AG04449 (cell line): ENCODE measurements around the gene DENND6B.

Experiments used
- CTCF ChIA-PET: fragments of 350-600 bp; formaldehyde crosslinking; extraction: SDS; loops from one replicate; lab custom pipeline; 2021; ENCODE audit warnings: antibody characterized with exemption; lab: Yijun Ruan, JAX
- POLR2A ChIA-PET: fragments of 400-600, 350-600 bp; formaldehyde crosslinking; extraction: SDS; loops from one replicate; lab custom pipeline; 2020; ENCODE audit warnings: antibody characterized with exemption, inconsistent platforms; lab: Yijun Ruan, JAX
- DNase-seq: peaks from one replicate; pipeline ENCODE4 v3.0.0-alpha.2; 2010; ENCODE audit warnings: low read depth, low spot score
- H3K4me3 ChIP-seq: 2 replicates; pipeline ENCODE4 v1.5.1; 2011; ENCODE audit warnings: low read depth, mild to moderate bottlenecking, control low read depth, low read length
- TF ChIP-seq, protein P1 (sequence below): IDR thresholded peaks from one replicate; pipeline ENCODE4 v1.5.1; 2011; ENCODE audit warnings: mild to moderate bottlenecking, moderate library complexity, low read length, control low read depth, inconsistent platforms; ENCODE audit not compliant: insufficient read depth; ENCODE audit errors: missing control alignments

Gene DENND6B

DNA sequence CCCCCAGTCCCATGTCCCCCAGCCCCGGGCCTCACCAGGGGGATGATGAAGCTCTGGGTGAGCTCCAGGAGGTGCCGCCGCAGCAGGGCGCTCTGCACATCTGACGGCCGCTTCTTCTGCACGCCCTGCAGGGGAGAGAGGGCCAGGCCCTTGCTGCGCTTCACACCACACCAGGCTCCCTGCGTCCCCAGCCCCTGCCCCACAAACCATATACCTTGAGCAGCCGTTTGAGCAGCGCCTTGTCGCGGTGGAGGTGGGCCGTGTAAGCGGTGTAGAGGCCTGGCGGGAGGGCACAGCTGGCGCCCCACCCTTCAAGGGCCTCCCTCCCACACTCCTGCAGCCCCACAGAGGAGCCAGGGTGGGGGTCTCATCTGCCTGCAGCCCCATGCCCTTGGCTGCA lies 13.2 kb downstream of the DENND6B start:
- TF ChIP-seq, protein P1, sequence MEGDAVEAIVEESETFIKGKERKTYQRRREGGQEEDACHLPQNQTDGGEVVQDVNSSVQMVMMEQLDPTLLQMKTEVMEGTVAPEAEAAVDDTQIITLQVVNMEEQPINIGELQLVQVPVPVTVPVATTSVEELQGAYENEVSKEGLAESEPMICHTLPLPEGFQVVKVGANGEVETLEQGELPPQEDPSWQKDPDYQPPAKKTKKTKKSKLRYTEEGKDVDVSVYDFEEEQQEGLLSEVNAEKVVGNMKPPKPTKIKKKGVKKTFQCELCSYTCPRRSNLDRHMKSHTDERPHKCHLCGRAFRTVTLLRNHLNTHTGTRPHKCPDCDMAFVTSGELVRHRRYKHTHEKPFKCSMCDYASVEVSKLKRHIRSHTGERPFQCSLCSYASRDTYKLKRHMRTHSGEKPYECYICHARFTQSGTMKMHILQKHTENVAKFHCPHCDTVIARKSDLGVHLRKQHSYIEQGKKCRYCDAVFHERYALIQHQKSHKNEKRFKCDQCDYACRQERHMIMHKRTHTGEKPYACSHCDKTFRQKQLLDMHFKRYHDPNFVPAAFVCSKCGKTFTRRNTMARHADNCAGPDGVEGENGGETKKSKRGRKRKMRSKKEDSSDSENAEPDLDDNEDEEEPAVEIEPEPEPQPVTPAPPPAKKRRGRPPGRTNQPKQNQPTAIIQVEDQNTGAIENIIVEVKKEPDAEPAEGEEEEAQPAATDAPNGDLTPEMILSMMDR, result no peak
- no peak overlapping the region for H3K4me3 ChIP-seq
- ChIA-PET CTCF (interaction anchor here (1.4 kb wide), 1 partner anchor 13 kb away, joined by 3 read pairs; the partner anchor contains the start of gene DENND6B), POLR2A (no interaction called here)
- no peak for DNase-seq

DNA sequence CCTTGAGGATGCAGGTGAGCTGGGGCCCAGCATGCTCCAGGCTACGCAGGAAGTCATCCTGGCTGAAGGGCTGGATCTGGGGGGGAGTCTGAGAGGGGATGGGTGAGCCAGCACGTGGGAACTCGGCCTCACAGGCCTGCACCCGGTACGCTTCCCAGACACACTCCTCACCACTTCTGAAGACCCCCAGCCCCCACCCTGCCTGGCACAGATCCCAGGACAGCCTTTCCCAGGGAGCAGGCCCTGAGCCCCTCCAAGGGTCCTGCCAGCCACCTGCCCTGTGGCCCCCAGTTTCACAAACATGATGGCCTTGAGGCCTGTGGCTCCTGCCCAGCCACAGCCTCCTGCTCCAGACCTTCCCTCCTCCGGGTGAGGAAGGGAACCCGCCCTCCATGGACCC lies 13.8 kb downstream of the DENND6B start:
- no peak overlapping the region for H3K4me3 ChIP-seq
- TF ChIP-seq, protein P1, result no peak
- ChIA-PET CTCF (no interaction called here), POLR2A (no interaction called here)
- DNase-seq, result no peak

DNA sequence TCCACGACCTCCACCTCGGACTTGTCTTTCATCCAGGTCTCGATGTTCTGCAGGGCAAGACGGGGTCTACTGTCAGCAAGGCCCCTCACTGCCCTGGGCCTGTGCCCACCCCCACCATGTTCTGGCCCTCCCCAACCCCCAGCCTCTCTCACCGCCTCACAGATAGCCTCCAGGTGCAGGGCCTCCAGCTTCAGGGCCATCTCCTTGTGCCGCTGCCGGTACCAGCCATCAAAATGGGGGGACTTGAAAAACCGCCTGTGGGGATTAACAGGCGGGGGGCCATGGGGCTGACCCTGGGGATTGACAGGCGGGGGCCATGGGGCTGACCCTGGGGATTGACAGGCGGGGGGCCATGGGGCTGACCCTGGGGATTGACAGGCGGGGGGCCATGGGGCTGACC lies 14.4 kb downstream of the DENND6B start:
- TF ChIP-seq, protein P1, result no peak
- ChIA-PET POLR2A (no interaction called here), CTCF (interaction anchor here (1.0 kb wide), 1 partner anchor 14 kb away, joined by 3 read pairs; no protein-coding TSS in a partner anchor)
- no peak overlapping the region for H3K4me3 ChIP-seq
- no peak for DNase-seq

DNA sequence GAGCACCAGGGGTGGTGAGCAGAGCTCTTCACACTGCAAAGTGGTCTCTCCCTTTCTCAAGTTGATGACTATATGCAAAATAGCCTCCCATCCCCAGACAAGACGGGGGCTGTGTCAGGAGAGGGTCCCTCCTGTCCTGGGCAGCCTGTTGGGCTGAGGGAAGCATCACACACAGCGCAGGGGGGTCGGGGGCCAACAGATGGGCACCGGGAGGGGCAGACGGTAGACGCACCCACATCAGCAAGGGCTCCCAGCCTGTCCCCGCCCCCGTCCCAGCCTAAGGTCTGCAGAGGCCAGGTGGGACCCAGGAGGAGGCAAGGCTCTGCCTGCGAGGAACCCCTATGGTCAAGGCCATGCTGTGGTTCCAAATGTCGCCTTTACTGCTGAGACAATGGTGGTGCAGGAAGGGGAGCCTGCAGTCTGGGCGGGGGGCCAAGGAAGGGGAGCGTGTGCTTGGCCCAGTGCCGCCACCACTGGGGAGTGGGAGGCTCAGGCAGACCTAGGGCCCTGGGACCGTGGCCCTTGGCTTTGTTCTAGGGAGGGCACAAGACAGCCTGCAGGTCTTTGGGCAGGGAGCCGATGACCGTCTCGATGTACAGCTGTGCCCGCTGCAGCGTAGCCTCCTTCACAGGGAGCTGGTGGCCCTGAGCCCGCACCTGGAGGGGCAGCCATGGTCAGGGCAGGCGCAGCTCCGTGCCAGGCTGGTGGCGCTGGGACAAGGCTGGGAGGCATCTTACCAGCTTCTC lies 15.0 kb downstream of the DENND6B start:
- CTCF ChIA-PET, result interaction anchor here (1.0 kb wide), 1 partner anchor 15 kb away, joined by 3 read pairs; no protein-coding TSS in a partner anchor

DNA sequence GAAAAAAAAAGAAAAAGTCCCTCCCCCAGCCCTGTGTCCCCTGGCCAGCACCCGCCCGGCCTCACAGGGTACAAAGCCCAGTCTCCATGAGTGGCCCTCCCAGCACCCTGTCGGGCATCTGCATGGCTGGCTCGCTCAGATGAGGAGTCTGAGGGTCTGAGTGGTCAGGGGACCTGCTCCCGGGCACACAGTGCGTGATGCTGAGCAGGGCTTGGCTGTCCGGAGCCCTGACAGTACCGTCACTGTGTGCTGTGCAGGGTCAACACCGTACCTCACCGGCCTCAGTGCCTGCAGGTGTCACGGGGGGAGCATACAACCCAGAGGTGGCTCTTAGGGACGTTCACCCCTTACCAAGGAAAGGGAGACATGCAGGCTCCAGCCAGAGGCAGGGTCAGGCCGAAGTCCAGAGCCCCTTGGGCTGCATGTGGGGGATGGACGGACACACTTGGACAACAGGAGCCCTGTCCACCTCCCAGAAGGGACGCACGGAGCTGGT lies 15.8 kb downstream of the DENND6B start:
- TF ChIP-seq, protein P1, result no peak
- CTCF ChIA-PET, result no interaction called here
- no peak for DNase-seq
- H3K4me3 ChIP-seq, result no peak overlapping the region
- POLR2A ChIA-PET, result no interaction called here

More for the DNA sequence above, 15.0 kb downstream of the DENND6B start:
- H3K4me3 ChIP-seq, result no peak overlapping the region
- TF ChIP-seq, protein P1, result no peak
- POLR2A ChIA-PET, result no interaction called here
- DNase-seq, result no peak

DNA sequence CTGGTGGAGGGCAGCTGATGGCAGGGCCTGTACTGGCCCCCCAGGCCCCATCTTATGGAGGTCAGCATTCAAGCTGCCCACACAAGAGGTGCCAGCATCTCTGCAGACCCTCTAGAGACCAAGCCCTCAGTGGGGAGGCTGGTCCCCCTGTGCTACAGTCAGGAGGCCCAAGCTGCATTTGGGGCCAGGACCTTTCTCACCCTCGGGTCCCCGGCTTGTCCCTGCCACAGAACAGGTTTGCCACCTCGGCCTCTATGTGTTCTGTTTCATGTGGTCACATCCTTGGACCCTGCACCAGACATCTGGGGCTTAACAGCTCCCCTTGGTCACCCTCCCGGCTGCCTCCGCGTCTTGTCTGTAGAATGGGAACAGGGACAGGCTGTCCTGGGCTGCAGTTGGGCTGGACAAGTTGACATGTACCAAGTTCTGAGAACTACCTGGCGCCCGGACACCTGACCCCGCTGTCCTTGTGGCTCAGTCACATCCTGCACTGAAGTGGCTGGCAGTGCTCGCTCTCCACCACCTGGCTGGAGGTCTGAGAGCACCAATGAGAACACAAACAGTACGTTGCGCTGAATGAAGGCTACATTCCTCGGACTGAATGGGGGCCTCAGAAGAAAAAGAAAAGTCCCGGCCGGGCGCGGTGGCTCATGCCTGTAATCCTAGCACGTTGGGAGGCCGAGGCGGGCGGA lies 16.6 kb downstream of the DENND6B start:
- no peak for DNase-seq
- POLR2A ChIA-PET, result interaction anchor here (0.7 to 1.2 kb wide), 2 partner anchors 13 to 16 kb away, joined by 4 to 5 read pairs; no protein-coding TSS in a partner anchor
- TF ChIP-seq, protein P1, result no peak
- H3K4me3 ChIP-seq, result no peak overlapping the region
- CTCF ChIA-PET, result interaction anchor here (1.0 to 1.8 kb wide), 3 partner anchors 14 to 34 kb away, joined by 3 to 6 read pairs (median 5); no protein-coding TSS in a partner anchor
